ENCODE measurements around the gene RNF224. TPM values are rescaled to one million over a fixed set of nuclear protein-coding genes. Genes with fewer than 3 reads are reported as not detected.

Gene RNF224
- total and polyA plus RNA-seq, 2 experiments from 2014 or later, result 0.63 TPM; not detected in 1

DNA sequence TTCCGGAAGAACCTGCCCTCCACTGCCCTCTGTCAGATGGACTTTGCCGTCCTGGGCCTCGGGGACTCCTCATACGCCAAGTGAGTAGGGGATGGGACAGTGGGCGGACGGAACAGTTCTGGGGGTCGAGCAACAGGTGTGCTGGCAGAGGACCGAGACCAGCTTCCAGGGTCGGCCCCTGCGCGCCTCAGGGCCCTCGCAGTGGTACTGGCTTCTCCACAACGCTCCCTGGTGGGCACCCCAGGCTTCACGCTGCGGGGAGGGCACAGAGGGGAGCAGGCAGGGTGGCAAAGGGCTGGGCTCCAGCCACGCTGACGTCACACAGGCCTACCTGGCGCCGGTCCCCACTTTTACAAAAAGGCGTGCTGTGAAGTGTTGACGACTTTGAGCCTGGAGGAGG lies 14.8 kb upstream of the RNF224 start (continued):
- TF ChIP-seq, protein P1, sequence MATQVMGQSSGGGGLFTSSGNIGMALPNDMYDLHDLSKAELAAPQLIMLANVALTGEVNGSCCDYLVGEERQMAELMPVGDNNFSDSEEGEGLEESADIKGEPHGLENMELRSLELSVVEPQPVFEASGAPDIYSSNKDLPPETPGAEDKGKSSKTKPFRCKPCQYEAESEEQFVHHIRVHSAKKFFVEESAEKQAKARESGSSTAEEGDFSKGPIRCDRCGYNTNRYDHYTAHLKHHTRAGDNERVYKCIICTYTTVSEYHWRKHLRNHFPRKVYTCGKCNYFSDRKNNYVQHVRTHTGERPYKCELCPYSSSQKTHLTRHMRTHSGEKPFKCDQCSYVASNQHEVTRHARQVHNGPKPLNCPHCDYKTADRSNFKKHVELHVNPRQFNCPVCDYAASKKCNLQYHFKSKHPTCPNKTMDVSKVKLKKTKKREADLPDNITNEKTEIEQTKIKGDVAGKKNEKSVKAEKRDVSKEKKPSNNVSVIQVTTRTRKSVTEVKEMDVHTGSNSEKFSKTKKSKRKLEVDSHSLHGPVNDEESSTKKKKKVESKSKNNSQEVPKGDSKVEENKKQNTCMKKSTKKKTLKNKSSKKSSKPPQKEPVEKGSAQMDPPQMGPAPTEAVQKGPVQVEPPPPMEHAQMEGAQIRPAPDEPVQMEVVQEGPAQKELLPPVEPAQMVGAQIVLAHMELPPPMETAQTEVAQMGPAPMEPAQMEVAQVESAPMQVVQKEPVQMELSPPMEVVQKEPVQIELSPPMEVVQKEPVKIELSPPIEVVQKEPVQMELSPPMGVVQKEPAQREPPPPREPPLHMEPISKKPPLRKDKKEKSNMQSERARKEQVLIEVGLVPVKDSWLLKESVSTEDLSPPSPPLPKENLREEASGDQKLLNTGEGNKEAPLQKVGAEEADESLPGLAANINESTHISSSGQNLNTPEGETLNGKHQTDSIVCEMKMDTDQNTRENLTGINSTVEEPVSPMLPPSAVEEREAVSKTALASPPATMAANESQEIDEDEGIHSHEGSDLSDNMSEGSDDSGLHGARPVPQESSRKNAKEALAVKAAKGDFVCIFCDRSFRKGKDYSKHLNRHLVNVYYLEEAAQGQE (IDR thresholded peaks at IDR 0.05; ENCODE audit: unreplicated experiment), result no peak

DNA sequence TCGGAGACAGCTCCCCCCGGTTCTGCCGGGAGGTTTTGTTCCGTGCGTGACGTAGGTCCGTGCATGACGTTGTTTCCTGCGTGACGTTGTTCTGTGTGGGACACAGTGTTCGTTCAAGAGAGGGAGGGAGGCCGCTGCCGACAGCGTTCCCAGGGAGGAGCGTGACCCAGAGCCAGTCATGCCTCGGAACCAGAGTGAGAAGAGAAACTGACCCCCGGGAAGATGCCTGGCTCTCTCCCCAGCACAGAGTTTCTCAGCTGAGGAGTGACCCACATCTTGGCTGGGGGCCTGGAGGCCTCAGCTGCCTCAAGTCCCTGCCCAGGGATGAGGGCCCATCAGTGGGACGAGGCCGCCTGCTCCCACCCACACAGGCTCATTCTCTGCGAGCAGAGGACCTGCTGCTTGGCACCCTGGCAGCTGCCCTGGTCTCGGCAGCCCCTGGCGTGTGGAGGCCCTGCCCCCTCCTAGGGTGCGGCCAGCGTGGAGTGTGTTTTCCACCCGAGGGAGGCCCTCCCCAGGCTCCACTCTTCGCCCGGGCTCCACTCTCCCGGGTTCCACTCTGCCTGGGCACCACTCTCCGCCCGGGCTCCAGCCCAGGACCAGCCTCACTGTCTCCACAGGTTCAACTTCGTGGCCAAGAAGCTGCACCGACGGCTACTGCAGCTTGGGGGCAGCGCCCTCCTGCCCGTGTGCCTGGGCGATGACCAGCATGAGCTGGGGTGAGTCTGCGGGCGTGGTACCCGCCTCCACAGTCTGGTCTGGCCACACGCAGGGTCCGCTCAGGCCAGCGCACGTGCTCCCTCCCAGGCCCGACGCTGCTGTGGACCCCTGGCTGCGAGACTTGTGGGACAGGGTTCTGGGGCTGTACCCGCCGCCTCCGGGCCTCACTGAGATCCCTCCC lies 13.9 kb upstream of the RNF224 start:
- Histone ChIP-seq H3K79me2 (replicated peaks; ENCODE audit: insufficient read depth) (no peaks in the 10 kb centered on the region), H3K4me1 (ENCODE audit: insufficient read depth) (no peaks in the 10 kb centered on the region), H3K27me3 (ENCODE audit: insufficient read depth) (no peaks in the 10 kb centered on the region), H3K9me2 (ENCODE audit: insufficient read depth) (no peaks in the 10 kb centered on the region), H3K27ac (ENCODE audit: low read depth) (no peak overlapping the region), H3K36me3 (ENCODE audit: insufficient read depth) (no peaks in the 10 kb centered on the region), H3F3A (replicated peaks; ENCODE audit: low read depth) (0 out of 2 replicates have a peak, but pooled peaks cover 3% of the 10 kb centered on the region), H3K4me2 (no peak overlapping the region), H4K20me1 (replicated peaks; ENCODE audit: insufficient read depth) (no peaks in the 10 kb centered on the region; the same call in 1 of the 2 replicates), H3K4me3 (no peak overlapping the region), H2AFZ (no peak overlapping the region)
- TF ChIP-seq, protein P2, sequence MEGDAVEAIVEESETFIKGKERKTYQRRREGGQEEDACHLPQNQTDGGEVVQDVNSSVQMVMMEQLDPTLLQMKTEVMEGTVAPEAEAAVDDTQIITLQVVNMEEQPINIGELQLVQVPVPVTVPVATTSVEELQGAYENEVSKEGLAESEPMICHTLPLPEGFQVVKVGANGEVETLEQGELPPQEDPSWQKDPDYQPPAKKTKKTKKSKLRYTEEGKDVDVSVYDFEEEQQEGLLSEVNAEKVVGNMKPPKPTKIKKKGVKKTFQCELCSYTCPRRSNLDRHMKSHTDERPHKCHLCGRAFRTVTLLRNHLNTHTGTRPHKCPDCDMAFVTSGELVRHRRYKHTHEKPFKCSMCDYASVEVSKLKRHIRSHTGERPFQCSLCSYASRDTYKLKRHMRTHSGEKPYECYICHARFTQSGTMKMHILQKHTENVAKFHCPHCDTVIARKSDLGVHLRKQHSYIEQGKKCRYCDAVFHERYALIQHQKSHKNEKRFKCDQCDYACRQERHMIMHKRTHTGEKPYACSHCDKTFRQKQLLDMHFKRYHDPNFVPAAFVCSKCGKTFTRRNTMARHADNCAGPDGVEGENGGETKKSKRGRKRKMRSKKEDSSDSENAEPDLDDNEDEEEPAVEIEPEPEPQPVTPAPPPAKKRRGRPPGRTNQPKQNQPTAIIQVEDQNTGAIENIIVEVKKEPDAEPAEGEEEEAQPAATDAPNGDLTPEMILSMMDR (conservative IDR thresholded peaks at IDR 0.05; ENCODE audit: low read depth in 2 of 2), result peak in 1 of 2 experiments; percentile 59; a peak in 3 of 4 replicates
- TF ChIP-seq, protein P3, sequence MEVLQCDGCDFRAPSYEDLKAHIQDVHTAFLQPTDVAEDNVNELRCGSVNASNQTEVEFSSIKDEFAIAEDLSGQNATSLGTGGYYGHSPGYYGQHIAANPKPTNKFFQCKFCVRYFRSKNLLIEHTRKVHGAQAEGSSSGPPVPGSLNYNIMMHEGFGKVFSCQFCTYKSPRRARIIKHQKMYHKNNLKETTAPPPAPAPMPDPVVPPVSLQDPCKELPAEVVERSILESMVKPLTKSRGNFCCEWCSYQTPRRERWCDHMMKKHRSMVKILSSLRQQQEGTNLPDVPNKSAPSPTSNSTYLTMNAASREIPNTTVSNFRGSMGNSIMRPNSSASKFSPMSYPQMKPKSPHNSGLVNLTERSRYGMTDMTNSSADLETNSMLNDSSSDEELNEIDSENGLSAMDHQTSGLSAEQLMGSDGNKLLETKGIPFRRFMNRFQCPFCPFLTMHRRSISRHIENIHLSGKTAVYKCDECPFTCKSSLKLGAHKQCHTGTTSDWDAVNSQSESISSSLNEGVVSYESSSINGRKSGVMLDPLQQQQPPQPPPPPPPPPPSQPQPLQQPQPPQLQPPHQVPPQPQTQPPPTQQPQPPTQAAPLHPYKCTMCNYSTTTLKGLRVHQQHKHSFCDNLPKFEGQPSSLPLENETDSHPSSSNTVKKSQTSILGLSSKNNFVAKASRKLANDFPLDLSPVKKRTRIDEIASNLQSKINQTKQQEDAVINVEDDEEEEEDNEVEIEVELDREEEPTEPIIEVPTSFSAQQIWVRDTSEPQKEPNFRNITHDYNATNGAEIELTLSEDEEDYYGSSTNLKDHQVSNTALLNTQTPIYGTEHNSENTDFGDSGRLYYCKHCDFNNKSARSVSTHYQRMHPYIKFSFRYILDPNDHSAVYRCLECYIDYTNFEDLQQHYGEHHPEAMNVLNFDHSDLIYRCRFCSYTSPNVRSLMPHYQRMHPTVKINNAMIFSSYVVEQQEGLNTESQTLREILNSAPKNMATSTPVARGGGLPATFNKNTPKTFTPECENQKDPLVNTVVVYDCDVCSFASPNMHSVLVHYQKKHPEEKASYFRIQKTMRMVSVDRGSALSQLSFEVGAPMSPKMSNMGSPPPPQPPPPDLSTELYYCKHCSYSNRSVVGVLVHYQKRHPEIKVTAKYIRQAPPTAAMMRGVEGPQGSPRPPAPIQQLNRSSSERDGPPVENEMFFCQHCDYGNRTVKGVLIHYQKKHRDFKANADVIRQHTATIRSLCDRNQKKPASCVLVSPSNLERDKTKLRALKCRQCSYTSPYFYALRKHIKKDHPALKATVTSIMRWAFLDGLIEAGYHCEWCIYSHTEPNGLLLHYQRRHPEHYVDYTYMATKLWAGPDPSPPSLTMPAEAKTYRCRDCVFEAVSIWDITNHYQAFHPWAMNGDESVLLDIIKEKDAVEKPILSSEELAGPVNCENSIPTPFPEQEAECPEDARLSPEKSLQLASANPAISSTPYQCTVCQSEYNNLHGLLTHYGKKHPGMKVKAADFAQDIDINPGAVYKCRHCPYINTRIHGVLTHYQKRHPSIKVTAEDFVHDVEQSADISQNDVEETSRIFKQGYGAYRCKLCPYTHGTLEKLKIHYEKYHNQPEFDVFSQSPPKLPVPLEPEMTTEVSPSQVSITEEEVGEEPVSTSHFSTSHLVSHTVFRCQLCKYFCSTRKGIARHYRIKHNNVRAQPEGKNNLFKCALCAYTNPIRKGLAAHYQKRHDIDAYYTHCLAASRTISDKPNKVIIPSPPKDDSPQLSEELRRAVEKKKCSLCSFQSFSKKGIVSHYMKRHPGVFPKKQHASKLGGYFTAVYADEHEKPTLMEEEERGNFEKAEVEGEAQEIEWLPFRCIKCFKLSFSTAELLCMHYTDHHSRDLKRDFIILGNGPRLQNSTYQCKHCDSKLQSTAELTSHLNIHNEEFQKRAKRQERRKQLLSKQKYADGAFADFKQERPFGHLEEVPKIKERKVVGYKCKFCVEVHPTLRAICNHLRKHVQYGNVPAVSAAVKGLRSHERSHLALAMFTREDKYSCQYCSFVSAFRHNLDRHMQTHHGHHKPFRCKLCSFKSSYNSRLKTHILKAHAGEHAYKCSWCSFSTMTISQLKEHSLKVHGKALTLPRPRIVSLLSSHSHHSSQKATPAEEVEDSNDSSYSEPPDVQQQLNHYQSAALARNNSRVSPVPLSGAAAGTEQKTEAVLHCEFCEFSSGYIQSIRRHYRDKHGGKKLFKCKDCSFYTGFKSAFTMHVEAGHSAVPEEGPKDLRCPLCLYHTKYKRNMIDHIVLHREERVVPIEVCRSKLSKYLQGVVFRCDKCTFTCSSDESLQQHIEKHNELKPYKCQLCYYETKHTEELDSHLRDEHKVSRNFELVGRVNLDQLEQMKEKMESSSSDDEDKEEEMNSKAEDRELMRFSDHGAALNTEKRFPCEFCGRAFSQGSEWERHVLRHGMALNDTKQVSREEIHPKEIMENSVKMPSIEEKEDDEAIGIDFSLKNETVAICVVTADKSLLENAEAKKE (CRISPR knock-in tag; IDR thresholded peaks at IDR 0.05), result no peak
- peaks cover 16% of the 10 kb centered on the region for H3K36me3 Mint-ChIP-seq (ENCODE audit: low read depth)
- peaks cover 2% of the 10 kb centered on the region for H3K27me3 Mint-ChIP-seq (ENCODE audit: insufficient read depth, low read depth, poor library complexity)
- peaks cover 5% of the 10 kb centered on the region; the same call in 2 of the 3 replicates for H3K4me1 Mint-ChIP-seq
- H3K27ac Mint-ChIP-seq, result no peak overlapping the region
- H3K9me3 Mint-ChIP-seq, result no peaks in the 10 kb centered on the region; the same call in 2 of the 3 replicates
- DNase-seq (ENCODE audit: low spot score) (no peak), ATAC-seq (peak; percentile 5; the same call in 1 of the 3 replicates)
- H3K4me3 Mint-ChIP-seq, result no peak overlapping the region; the same call in 2 of the 3 replicates
